GM12891 (cell line): Measurements from ENCODE around the gene SNAPC3.
A peak's percentile ranks its signal among the peaks of the same experiment; 100 is the strongest.
"Not testable (repeated sequence)": the region's sequence is repeated elsewhere in the genome, so short reads cannot be mapped to it uniquely, and the experiment has no call there.

Experiments
- DNase-seq: peaks from one replicate; pipeline ENCODE4 v3.0.0; 2011; ENCODE audit warnings: low spot score; ENCODE audit not compliant: insufficient read length
- FAIRE-seq: peaks from 2 replicates; lab custom pipeline; 2011; peaks lifted over from hg19 to GRCh38; lab: Jason Lieb, UNC
- PAX5 ChIP-seq: IDR thresholded peaks from 2 replicates; pipeline ENCODE4 v1.6.1; 2011; ENCODE audit warnings: low read length, moderate library complexity, mild to moderate bottlenecking; ENCODE audit not compliant: insufficient read depth, severe bottlenecking
- POLR2A ChIP-seq: IDR thresholded peaks from 2 replicates; pipeline ENCODE4 v1.6.1; 2011; ENCODE audit warnings: low read depth, low read length, control low read depth
- POLR2AphosphoS5 ChIP-seq: IDR thresholded peaks from 2 replicates; pipeline ENCODE4 v1.6.1; 2011; ENCODE audit warnings: low read depth, low read length, control low read depth
- POU2F2 ChIP-seq: IDR thresholded peaks from 2 replicates; pipeline ENCODE4 v1.6.1; 2011; ENCODE audit warnings: low read depth, mild to moderate bottlenecking, control low read depth, low read length, moderate library complexity
- SPI1 ChIP-seq: IDR thresholded peaks from 2 replicates; pipeline ENCODE4 v1.6.1; 2011; ENCODE audit warnings: low read depth, low read length, control low read depth
- TAF1 ChIP-seq: IDR thresholded peaks from 2 replicates; pipeline ENCODE4 v1.6.1; 2011; ENCODE audit warnings: low read depth, low read length, control low read depth

Gene SNAPC3

DNA sequence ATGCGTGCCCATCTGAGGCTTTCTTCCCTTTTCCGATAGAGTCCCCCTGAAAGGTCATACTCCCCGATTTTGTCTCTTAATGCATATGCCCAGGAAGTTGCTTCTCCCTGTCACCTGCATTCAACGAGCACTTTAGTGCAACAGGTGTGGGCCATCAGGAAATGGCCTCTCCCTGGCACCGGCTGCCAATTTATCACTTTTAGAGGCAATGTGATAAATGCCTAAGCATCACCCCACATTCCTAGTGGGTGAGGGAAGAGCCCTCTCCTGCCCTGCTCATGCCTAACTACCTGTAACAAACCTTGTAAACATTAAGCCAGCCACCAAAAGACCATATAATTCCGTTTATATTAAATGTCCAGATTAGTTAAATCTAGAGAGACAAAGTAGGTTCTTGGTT, 1.1 kb upstream of the SNAPC3 start:
- FAIRE-seq = peak; percentile 54

GRCh38 chr9:15421990-15422371, 695 bp upstream of the SNAPC3 start:
- TF ChIP-seq PAX5 (no peak), POLR2A (no peak), TAF1 (no peak), SPI1 (no peak), POU2F2 (no peak), POLR2AphosphoS5 (no peak)
- DNase-seq (no peak), FAIRE-seq (no peak)

More for the DNA sequence above, 1.1 kb upstream of the SNAPC3 start:
- DNase-seq = no peak
- TF ChIP-seq PAX5 = no peak
- no peak for TF ChIP-seq SPI1
- no peak for TF ChIP-seq POLR2A
- TF ChIP-seq POLR2AphosphoS5 = no peak
- TF ChIP-seq POU2F2 = no peak
- TF ChIP-seq TAF1 = no peak

GRCh38 chr9:15423231-15423985, 732 bp downstream of the SNAPC3 start:
- TF ChIP-seq TAF1 = no peak
- no peak for TF ChIP-seq SPI1
- no peak for TF ChIP-seq POLR2AphosphoS5
- TF ChIP-seq POU2F2 = no peak
- TF ChIP-seq POLR2A = no peak
- TF ChIP-seq PAX5 = no peak
- no peak for DNase-seq
- FAIRE-seq = no peak

- no peak for TF ChIP-seq PAX5
- no peak for TF ChIP-seq POU2F2
- TF ChIP-seq POLR2AphosphoS5 = no peak
- no peak for TF ChIP-seq POLR2A
- peak; percentile 94 for TF ChIP-seq SPI1
- FAIRE-seq = peak; percentile 97
- DNase-seq = peak; percentile 35
Observed at GRCh38 chr9:15426019-15426418, 3.3 kb downstream of the SNAPC3 start.

DNA sequence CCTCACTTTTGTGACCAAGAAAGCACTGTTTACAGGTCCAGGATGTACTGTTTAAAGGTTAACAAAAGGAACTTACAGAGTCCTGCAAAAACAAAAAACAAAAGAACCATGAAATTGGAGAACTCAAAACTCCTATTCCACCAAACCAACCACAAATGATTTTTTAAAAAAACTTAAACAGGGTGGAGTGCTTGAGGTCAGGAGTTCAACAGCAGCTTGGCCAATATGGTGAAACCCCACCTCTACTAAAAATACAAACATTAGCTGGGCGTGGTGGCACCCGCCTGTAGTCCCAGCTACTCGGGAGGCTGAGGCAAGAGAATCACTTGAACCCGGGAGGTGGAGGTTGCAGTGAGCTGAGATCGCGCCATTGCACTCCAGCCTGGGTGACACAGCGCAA, 5.0 kb downstream of the SNAPC3 start:
- not testable (repeated sequence) for DNase-seq, FAIRE-seq

DNA sequence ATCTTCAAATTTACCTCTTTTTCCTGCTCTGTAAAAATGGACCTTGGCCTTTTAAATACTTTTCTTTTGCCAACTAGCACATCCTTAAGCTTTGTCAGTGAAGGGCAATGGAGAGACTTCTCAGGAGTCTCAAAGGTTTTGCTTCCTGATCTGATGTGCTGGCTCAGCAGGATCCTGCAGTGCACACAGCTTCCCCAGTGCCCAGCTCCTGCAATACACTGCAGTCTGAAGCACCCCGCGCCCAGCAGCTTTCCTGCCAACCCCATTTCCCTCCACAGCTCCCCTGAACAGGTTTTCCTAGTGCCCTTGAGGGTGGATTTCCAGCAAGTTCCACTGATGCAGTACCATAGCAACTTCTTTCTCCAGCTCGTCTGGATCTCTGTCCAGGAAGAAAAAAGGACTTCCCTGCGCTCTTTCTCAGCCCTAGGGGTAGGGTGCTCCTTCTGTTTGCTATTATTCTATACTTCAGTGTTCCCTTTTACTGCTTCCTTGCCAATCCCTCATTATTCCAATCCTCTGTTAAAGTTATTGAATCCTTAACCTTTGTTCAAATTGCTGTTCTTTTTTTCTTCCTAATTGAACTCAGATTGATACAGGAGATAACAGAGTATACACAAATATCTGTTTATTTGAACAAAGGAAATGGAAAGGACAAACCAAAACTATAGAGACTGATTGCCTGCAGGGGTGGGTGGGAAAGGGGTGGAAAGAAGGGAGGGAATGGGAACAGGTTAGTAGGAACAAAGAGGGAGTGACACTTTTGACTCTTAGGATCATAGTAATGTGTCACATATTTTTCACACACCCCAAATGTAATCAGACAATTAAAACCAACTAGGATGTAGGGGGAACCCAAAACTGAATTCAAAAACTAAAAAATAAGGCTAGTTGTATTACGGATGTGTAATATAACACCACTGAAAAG, 8.5 kb downstream of the SNAPC3 start:
- FAIRE-seq = no peak
- no peak for DNase-seq
- TF ChIP-seq TAF1 = no peak
- no peak for TF ChIP-seq POU2F2
- no peak for TF ChIP-seq POLR2A
- TF ChIP-seq PAX5 = no peak
- TF ChIP-seq SPI1 = no peak
- no peak for TF ChIP-seq POLR2AphosphoS5

DNA sequence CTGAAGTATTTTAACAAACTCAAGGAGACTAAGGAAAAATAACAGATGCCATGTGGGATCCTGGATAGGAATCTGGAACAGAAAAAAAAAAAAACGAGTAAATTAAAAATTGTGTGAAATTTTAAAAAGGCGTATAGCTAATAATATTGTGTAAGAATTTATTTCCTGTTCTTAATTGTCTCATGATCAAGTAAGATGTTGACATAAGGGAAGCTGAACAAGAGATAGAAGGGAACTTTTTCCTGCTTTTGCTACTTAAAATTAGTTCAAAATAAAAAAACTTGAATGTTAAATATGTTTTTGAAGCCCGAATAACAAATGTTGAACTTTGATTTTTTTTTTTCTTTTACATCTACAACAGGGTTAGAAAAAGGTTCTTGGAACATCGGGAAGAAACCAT, 10.5 kb downstream of the SNAPC3 start:
- no peak for DNase-seq
- no peak for FAIRE-seq
- TF ChIP-seq POLR2A = no peak
- no peak for TF ChIP-seq SPI1
- no peak for TF ChIP-seq POU2F2
- no peak for TF ChIP-seq PAX5
- TF ChIP-seq POLR2AphosphoS5 = no peak
- TF ChIP-seq TAF1 = no peak

- TF ChIP-seq SPI1 (peak; percentile 54), POLR2AphosphoS5 (no peak)
- no peak for DNase-seq
- peak; percentile 23 for FAIRE-seq
Observed at GRCh38 chr9:15433661-15434060, 11.0 kb downstream of the SNAPC3 start.

GRCh38 chr9:15438891-15439290, 16.2 kb downstream of the SNAPC3 start:
- TF ChIP-seq POLR2AphosphoS5 (no peak), POLR2A (no peak), SPI1 (no peak), TAF1 (no peak), PAX5 (no peak), POU2F2 (no peak)
- no peak for FAIRE-seq
- no peak for DNase-seq

- FAIRE-seq, DNase-seq: not testable (repeated sequence)
Observed at GRCh38 chr9:15441841-15442240, 19.2 kb downstream of the SNAPC3 start.

- DNase-seq, FAIRE-seq: not testable (repeated sequence)
Observed at GRCh38 chr9:15442264-15442663, 19.6 kb downstream of the SNAPC3 start.
